GM12878 (cell line): ENCODE results near the gene CHIC2.

ENCODE experiments used
- CEBPB ChIP-seq, 2 experiments: fragments of 150-350 bp in 1 of 2; IDR thresholded peaks; 2 replicates each; pipeline ENCODE4 v1.6.1; 2012 to 2014; ENCODE audit warnings: low read depth in 2 of 2, low read length in 2 of 2, borderline replicate concordance in 1 of 2, inconsistent platforms in 1 of 2
- JUNB ChIP-seq: IDR thresholded peaks from 2 replicates; pipeline ENCODE4 v1.6.1; 2016; ENCODE audit warnings: antibody characterized with exemption, mild to moderate bottlenecking
- NRF1 ChIP-seq: conservative IDR thresholded peaks from 2 replicates; pipeline ENCODE4 v1.6.1; 2011; ENCODE audit warnings: mild to moderate bottlenecking, low read depth, low read length, improper control_type of control experiment
- TF ChIP-seq, protein P1 (sequence below): IDR thresholded peaks from 2 replicates; pipeline ENCODE4 v1.6.1; 2012; ENCODE audit warnings: low read depth, low read length, improper control_type of control experiment

DNA sequence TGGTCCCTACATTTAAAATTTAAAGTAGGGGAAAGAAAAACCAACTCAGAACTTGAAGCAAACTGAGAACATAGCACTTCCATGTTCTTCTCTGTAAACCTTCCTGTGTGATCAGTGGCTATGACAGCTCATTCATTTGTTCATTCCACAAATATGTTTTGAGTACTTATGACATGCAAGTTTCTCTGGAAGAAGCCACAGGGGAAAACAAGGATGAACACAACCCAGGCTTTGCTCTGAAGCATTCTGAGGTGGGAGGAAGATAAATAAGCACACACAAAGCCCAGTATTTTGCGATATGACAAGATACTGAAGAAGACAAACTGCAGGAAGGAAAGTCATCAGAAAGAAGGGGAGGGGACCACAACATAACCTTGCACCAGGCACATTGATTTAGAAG is 96.4 kb downstream of the CHIC2 start:
- TF ChIP-seq JUNB (no peak), CEBPB (IDR thresholded peaks at IDR 0.05; ENCODE audit: borderline replicate concordance in 1 of 2, low read depth in 2 of 2, low read length in 2 of 2) (no peak), NRF1 (no peak)
- TF ChIP-seq, protein P1, sequence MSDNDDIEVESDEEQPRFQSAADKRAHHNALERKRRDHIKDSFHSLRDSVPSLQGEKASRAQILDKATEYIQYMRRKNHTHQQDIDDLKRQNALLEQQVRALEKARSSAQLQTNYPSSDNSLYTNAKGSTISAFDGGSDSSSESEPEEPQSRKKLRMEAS = no peak
